HG03571 (cell line): ENCODE results near the gene ADPRHL1.
"Not testable (repeated sequence)": the region's sequence is repeated elsewhere in the genome, so short reads cannot be mapped to it uniquely, and the experiment has no call there.

Experiments
- ATAC-seq: cut with Tn5 transposase; IDR thresholded peaks from one replicate; pipeline ENCODE4 v1.9.1; 2021; ENCODE audit not compliant: unreplicated experiment

ADPRHL1 gene

GRCh38 chr13:113479179-113479578, 25.9 kb upstream of the ADPRHL1 start:
- ATAC-seq = no peak

GRCh38 chr13:113477724-113478123, 24.4 kb upstream of the ADPRHL1 start:
- ATAC-seq = no peak

- no peak for ATAC-seq
Measured at GRCh38 chr13:113476811-113477210, 23.5 kb upstream of the ADPRHL1 start.

GRCh38 chr13:113475911-113476310, 22.6 kb upstream of the ADPRHL1 start:
- no peak for ATAC-seq

GRCh38 chr13:113475280-113475679, 22.0 kb upstream of the ADPRHL1 start:
- no peak for ATAC-seq

- no peak for ATAC-seq
Measured at GRCh38 chr13:113474179-113474578, 20.9 kb upstream of the ADPRHL1 start.

GRCh38 chr13:113472355-113473025, 19.2 kb upstream of the ADPRHL1 start:
- no peak for ATAC-seq

GRCh38 chr13:113471844-113472243, 18.6 kb upstream of the ADPRHL1 start:
- no peak for ATAC-seq

GRCh38 chr13:113470635-113471163, 17.4 kb upstream of the ADPRHL1 start:
- not testable (repeated sequence) for ATAC-seq

- no peak for ATAC-seq
Measured at GRCh38 chr13:113470073-113470472, 16.8 kb upstream of the ADPRHL1 start.

- ATAC-seq = no peak
Measured at GRCh38 chr13:113469582-113469981, 16.3 kb upstream of the ADPRHL1 start.

GRCh38 chr13:113468472-113469201, 15.3 kb upstream of the ADPRHL1 start:
- ATAC-seq = no peak

- ATAC-seq = no peak
Measured at GRCh38 chr13:113468029-113468428, 14.7 kb upstream of the ADPRHL1 start.

GRCh38 chr13:113466383-113466782, 13.1 kb upstream of the ADPRHL1 start:
- no peak for ATAC-seq

- ATAC-seq = no peak
Measured at GRCh38 chr13:113465300-113465699, 12.0 kb upstream of the ADPRHL1 start.

GRCh38 chr13:113464476-113464875, 11.2 kb upstream of the ADPRHL1 start:
- ATAC-seq = no peak

- ATAC-seq = no peak
Measured at GRCh38 chr13:113461022-113461751, 7.9 kb upstream of the ADPRHL1 start.

- ATAC-seq = no peak
Measured at GRCh38 chr13:113460599-113460998, 7.3 kb upstream of the ADPRHL1 start.

GRCh38 chr13:113460064-113460555, 6.8 kb upstream of the ADPRHL1 start:
- no peak for ATAC-seq

- no peak for ATAC-seq
Measured at GRCh38 chr13:113458253-113459065, 5.2 kb upstream of the ADPRHL1 start.

GRCh38 chr13:113457510-113457909, 4.2 kb upstream of the ADPRHL1 start:
- ATAC-seq = no peak
